HG03135 (cell line): ENCODE measurements around the gene ST3GAL6.

ENCODE experiments used
- ATAC-seq: cut with Tn5 transposase; IDR thresholded peaks from one replicate; pipeline ENCODE4 v1.9.1; 2021; ENCODE audit warnings: mild to moderate bottlenecking, moderate library complexity; ENCODE audit not compliant: unreplicated experiment

ST3GAL6 gene

DNA sequence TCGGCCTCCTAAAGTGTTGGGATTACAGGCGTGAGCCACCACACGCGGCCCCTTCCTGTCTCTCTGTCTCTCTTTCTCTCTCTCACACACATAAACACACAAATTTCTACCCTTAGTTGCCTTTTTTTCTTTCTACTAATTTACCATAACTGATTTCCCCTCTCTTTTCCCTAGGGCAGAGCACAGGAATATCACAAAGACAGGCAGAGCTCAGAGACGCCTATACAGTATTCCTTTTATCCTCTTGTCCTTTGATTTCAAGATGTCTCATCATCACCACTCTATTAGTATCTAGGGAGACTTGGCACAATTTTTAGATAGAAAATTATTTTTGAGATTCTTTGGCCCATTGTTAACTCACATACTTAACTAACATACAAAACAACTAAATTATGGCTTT lies 25.8 kb upstream of the ST3GAL6 start:
- ATAC-seq, result no peak

GRCh38 chr3:98739266-98739665 lies 23.9 kb upstream of the ST3GAL6 start:
- ATAC-seq, result no peak

DNA sequence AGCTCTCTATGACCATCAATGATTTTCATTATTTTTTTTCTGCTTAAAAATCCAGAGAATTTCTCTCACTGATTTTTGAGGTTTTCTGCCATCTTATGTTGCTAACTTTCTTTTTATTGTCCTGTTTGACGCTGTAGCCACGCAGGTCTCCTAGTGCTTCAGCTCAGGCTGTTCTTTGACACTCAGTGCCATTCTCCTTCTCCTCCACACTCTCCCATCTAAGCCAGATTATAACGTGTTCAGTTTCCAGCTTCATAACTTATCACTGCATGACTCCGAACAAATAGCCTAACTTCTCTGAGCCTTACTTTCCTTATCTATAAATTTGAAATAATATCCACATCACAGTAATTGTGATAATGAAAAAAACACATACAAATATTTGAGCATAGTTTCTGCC lies 22.8 kb upstream of the ST3GAL6 start:
- ATAC-seq, result no peak

GRCh38 chr3:98741121-98741716 lies 21.9 kb upstream of the ST3GAL6 start:
- no peak for ATAC-seq

- ATAC-seq, result no peak
Observed at GRCh38 chr3:98743071-98743470, 20.1 kb upstream of the ST3GAL6 start.

DNA sequence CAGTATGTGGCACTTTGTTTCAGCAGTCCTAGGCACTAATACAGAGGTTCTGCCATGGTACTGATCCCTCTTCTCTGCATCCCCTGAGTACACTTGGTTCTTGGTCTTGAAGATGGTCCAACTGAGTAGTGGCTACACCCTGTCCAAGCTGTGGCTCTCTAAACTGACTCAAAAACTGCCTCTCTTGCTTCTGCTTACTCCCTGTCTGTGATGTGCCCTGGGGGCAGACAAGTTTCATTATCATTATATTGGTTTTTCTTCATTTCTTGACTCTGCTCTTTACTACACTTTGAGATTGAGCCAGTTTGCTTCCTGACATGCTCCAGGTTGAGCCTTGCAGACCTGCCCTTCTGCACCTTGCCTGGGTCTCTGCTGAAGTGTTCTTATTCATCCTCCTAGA lies 18.9 kb upstream of the ST3GAL6 start:
- no peak for ATAC-seq

- ATAC-seq, result no peak
Observed at GRCh38 chr3:98745718-98746117, 17.4 kb upstream of the ST3GAL6 start.

DNA sequence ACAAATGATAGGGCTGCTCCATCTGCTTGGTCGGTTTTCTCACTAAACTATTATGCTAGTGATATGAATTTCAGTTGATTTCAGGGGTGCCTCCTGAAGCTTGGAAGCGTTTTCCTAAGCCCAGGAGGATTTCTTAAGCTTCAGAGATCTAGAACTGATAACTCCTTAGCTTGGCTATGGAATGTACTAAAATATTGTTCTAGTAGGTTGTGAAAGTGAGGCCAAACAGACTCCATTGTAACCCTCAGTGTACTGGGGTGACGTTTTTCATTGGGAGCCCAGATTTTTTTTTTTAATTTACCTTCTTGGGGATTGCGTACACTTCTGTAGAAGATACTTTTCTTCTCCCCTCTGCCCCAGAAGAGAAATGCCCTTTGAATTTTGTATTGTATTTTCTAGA lies 17.0 kb upstream of the ST3GAL6 start:
- no peak for ATAC-seq

DNA sequence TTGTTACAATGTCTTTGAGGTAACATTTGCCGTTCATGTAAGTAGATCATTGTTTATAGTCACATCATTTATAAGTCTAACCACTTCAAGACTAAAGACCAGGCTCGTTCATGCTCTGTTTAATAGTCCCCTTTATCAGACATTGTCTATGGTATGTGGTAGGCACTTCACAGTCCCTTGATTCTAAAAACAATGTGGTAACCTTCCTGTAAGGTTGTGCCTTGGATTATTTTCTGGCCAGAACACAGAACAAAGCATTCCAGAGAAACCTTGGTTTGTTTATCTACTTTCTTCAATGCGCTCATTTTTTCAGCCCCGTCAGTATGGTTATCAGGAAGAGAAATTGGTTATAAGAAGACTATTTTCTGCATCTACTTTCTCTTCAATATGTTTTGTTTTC lies 16.3 kb upstream of the ST3GAL6 start:
- no peak for ATAC-seq

DNA sequence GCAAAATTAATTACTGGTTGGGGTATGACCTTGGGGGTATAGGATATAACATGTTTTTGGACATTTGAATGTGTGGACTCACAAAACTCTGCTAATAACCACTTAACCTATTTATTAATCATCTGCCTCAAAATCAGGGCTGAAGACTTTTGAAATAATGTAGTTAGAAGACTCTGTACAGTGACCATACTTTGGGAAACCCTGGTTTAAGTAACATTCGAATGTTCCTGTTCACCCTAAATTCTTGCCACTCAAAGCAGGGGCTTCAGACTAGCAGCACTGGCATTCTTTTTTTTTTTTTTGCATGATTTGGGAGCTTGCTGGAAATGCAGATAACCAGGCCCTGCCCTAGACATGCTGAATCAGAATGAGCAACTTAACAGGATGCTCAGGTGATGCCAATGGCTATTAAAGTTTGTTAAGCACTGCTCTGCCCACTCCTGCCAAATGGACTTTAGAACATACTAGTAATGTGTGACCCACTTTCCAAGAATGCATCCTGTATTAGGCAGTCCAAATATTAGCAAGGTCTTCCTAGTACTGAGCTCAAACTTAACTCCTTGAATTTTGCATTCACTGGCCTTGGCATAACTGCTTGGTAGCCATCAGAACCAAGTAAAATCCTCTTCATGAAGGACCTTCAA lies 12.7 kb upstream of the ST3GAL6 start:
- no peak for ATAC-seq

- ATAC-seq, result no peak
Observed at GRCh38 chr3:98754483-98754882, 8.7 kb upstream of the ST3GAL6 start.

GRCh38 chr3:98755601-98756000 lies 7.5 kb upstream of the ST3GAL6 start:
- ATAC-seq, result no peak

GRCh38 chr3:98759629-98760028 lies 3.5 kb upstream of the ST3GAL6 start:
- no peak for ATAC-seq

DNA sequence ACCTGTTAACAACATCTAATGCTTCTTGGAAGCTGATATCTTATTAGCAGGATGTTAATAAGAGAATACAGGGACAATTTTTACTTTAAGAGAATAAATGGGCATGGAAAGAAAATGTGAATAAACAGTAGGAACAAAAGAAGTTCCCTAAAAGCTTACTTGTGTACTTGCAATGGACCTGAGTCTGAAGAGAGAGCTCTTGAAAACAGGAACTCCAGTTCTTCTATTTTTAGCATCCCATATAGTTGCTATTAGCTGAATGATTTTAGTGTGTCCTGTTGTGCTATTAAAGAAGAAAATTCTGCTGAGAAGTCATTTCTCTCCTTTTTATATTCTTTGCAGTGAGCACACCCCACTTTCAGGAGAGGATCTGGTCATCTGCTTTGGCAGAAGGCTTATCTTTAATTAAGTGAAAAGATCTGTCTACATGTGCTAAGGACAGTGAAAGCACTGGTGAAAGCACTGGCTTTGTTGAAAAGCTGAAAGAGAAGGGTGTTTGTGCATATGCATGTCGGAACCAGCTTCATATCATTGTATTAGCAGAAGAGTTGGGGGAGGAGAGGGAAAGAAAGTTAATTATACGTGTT lies 1.4 kb upstream of the ST3GAL6 start:
- no peak for ATAC-seq

DNA sequence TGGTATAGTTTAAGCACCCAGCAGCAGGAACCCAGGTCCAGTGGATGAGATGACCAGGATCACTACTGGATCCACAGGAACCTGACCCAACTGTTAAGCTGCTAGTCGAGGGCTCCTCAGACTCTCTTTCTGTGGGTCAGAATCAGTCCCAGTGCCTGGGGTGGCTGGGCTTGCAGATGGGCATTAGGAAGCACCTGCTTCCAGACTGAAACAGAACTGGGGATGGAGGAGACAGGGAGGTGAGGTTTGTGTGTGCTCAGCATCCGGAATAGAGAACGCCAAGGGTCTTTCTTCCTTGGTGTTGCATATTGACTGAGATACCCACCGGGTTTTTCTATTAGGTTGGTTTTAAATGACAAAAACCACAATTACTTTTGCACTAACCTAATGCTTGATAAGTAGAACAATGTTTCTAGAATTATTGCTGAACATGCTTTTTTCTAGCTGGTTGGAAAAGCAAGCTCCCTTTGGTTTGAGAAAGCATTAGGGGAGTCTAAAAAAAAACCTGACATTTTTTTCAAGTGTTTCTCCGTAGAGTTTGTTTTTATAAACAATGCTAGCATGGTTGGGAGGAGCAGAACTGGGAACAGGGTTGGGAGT lies 779 bp downstream of the ST3GAL6 start:
- no peak for ATAC-seq

DNA sequence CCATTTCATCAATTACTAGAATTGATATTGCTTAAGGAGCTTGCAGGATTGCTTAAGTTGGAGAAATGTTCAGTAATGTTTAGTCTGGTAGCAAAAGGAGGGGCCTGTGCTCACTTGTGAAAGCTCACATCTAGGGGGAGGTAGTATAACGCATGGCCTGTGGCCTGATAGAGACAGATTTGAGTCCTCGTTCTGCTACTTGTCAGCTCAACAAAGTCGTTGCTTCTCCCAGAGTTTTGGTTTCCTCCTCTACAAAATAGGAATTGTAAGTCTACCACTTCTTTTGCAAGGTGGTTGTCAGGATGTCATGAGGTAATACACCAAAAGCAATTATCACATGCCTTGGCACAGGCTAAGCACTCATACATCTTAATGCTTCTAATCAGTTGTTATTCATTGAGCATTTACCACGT lies 1.3 kb downstream of the ST3GAL6 start:
- ATAC-seq, result no peak

GRCh38 chr3:98765721-98766120 lies 2.6 kb downstream of the ST3GAL6 start:
- no peak for ATAC-seq

- ATAC-seq, result no peak
Observed at GRCh38 chr3:98766924-98767323, 3.8 kb downstream of the ST3GAL6 start.

DNA sequence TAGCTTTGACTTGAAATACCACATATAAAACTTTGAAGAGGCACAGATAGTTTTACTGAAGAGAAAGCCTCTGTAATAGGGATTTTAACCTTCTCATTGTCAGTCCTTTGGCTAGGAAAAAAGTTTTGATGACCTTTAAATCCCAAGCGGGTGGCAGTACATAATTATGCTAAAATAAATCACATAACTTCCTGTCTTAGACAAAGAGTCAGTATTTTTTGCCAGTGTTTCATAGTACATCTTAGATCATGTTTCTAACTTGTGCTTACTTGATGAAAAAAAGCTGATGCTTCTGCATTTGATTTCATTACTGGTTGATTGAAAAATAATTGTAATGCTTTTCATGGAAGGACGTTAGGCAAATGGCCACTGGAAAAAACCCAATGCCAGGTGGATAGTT lies 5.8 kb downstream of the ST3GAL6 start:
- no peak for ATAC-seq

- ATAC-seq, result no peak
Observed at GRCh38 chr3:98769448-98769847, 6.3 kb downstream of the ST3GAL6 start.

- peak; percentile 80 for ATAC-seq
Observed at GRCh38 chr3:98770261-98771039, 7.3 kb downstream of the ST3GAL6 start.
